Fibroblast of pulmonary artery (primary cell): ENCODE measurements around the gene ABTB2.

Experiments used
- DNase-seq: peaks from one replicate; pipeline ENCODE4 v3.0.0-alpha.2; 2010; ENCODE audit warnings: low read depth
- H3K4me3 ChIP-seq: replicated peaks from 2 replicates; pipeline ENCODE4 v1.5.1; 2011; ENCODE audit warnings: low read depth, mild to moderate bottlenecking, control low read depth, low read length, moderate library complexity
- CTCF ChIP-seq: IDR thresholded peaks from 2 replicates; pipeline ENCODE4 v1.5.1; 2011; ENCODE audit warnings: mild to moderate bottlenecking, control low read depth, low read length, inconsistent platforms; ENCODE audit errors: missing control alignments

ABTB2 gene

GRCh38 chr11:34344410-34344767 is 13.4 kb downstream of the ABTB2 start:
- DNase-seq = no peak

GRCh38 chr11:34343686-34344085 is 14.1 kb downstream of the ABTB2 start:
- no peak overlapping the region for H3K4me3 ChIP-seq
- DNase-seq = no peak
- TF ChIP-seq CTCF = no peak

More at GRCh38 chr11:34344410-34344767, 13.4 kb downstream of the ABTB2 start:
- no peak overlapping the region for H3K4me3 ChIP-seq
- no peak for TF ChIP-seq CTCF

GRCh38 chr11:34343153-34343552 is 14.7 kb downstream of the ABTB2 start:
- TF ChIP-seq CTCF = no peak
- no peak overlapping the region for H3K4me3 ChIP-seq
- peak; percentile 88 for DNase-seq

GRCh38 chr11:34341931-34342533 is 15.8 kb downstream of the ABTB2 start:
- TF ChIP-seq CTCF = no peak
- no peak for DNase-seq
- no peak overlapping the region for H3K4me3 ChIP-seq

- no peak for TF ChIP-seq CTCF
- DNase-seq = no peak
- H3K4me3 ChIP-seq = no peak overlapping the region
Measured at GRCh38 chr11:34341096-34341495, 16.7 kb downstream of the ABTB2 start.

GRCh38 chr11:34340653-34341052 is 17.2 kb downstream of the ABTB2 start:
- no peak for TF ChIP-seq CTCF
- H3K4me3 ChIP-seq = no peak overlapping the region
- DNase-seq = no peak

- no peak for TF ChIP-seq CTCF
- no peak overlapping the region for H3K4me3 ChIP-seq
- peak; percentile 31 for DNase-seq
Measured at GRCh38 chr11:34339149-34340064, 18.4 kb downstream of the ABTB2 start.
